Liver (tissue), 9 donors: ENCODE data around the gene PPP1R2. TPM values are rescaled to one million over a fixed set of nuclear protein-coding genes. Genes with fewer than 3 reads are reported as not detected.

Experiments used
- DNase-seq: peaks from one replicate; pipeline ENCODE4 v3.0.0-alpha.2; 2017; ENCODE audit warnings: low spot score
- H3K27ac ChIP-seq, 2 donors: one replicate each; pipeline ENCODE4 v1.7.0; 2013; ENCODE audit warnings: inconsistent platforms in 2 of 2, low read length in 2 of 2, control low read depth in 1 of 2, low read depth in 1 of 2, mild to moderate bottlenecking in 1 of 2
- H3K27me3 ChIP-seq, 4 donors: one replicate each; pipeline versions ENCODE4 v1.6.1 to v1.7.0; 2013; ENCODE audit warnings: low read length in 3 of 4, inconsistent platforms in 1 of 4, mild to moderate bottlenecking in 1 of 4, moderate library complexity in 1 of 4; ENCODE audit not compliant: control insufficient read depth in 4 of 4, insufficient read depth in 4 of 4
- H3K36me3 ChIP-seq, 4 donors: one replicate each; pipeline versions ENCODE4 v1.6.1 to v1.7.0; 2013; ENCODE audit warnings: low read length in 3 of 4, mild to moderate bottlenecking in 3 of 4, low read depth in 1 of 4, moderate library complexity in 1 of 4; ENCODE audit not compliant: control insufficient read depth in 4 of 4, insufficient read depth in 3 of 4
- H3K4me1 ChIP-seq, 4 donors: one replicate each; pipeline versions ENCODE4 v1.6.1 to v1.7.0; 2013; ENCODE audit warnings: low read length in 3 of 4, mild to moderate bottlenecking in 3 of 4, moderate library complexity in 1 of 4; ENCODE audit not compliant: control insufficient read depth in 4 of 4, insufficient read depth in 4 of 4
- H3K4me3 ChIP-seq, 3 donors: one replicate each; pipeline versions ENCODE4 v1.6.1 to v1.7.0; 2013; ENCODE audit warnings: low read length in 3 of 3, control low read depth in 1 of 3, low read depth in 1 of 3, mild to moderate bottlenecking in 1 of 3
- H3K9ac ChIP-seq, 2 donors: one replicate each; pipeline ENCODE4 v1.7.0; 2013; ENCODE audit warnings: low read length in 2 of 2, mild to moderate bottlenecking in 2 of 2, moderate library complexity in 2 of 2, control low read depth in 1 of 2, low read depth in 1 of 2
- H3K9me3 ChIP-seq, 4 donors: one replicate each; pipeline versions ENCODE4 v1.6.1 to v1.7.0; 2013; ENCODE audit warnings: low read length in 3 of 4; ENCODE audit not compliant: control insufficient read depth in 4 of 4
- EGR1 ChIP-seq, 2 donors: IDR thresholded peaks; 2 replicates each; pipeline ENCODE4 v1.6.1; 2016 to 2018; ENCODE audit warnings: antibody characterized with exemption in 2 of 2, low read depth in 2 of 2
- FOXA1 ChIP-seq: IDR thresholded peaks from 2 replicates; pipeline ENCODE4 v1.6.1; 2016; ENCODE audit warnings: antibody characterized with exemption
- FOXA2 ChIP-seq: IDR thresholded peaks from 2 replicates; pipeline ENCODE4 v1.6.1; 2016; ENCODE audit warnings: antibody characterized with exemption
- HNF4A ChIP-seq, 2 donors: conservative IDR thresholded peaks; 2 replicates each; pipeline ENCODE4 v1.6.1; 2016; ENCODE audit warnings: antibody characterized with exemption in 2 of 2, mild to moderate bottlenecking in 2 of 2
- JUND ChIP-seq, 2 donors: IDR thresholded peaks; 2 replicates each; pipeline ENCODE4 v1.6.1; 2016; ENCODE audit warnings: antibody characterized with exemption in 2 of 2
- NR2F2 ChIP-seq: IDR thresholded peaks from 2 replicates; pipeline ENCODE4 v1.6.1; 2016; ENCODE audit warnings: antibody characterized with exemption
- RAD21 ChIP-seq, 2 donors: IDR thresholded peaks; 2 replicates each; pipeline ENCODE4 v1.6.1; 2016; ENCODE audit warnings: antibody characterized with exemption in 2 of 2, mild to moderate bottlenecking in 2 of 2
- RXRA ChIP-seq, 2 donors: IDR thresholded peaks; 2 replicates each; pipeline ENCODE4 v1.6.1; 2017 to 2018; ENCODE audit warnings: antibody characterized with exemption in 2 of 2, mild to moderate bottlenecking in 1 of 2
- SP1 ChIP-seq: IDR thresholded peaks from 2 replicates; pipeline ENCODE4 v1.6.1; 2018; ENCODE audit warnings: antibody characterized with exemption, mild to moderate bottlenecking
- TAF1 ChIP-seq: conservative IDR thresholded peaks from 2 replicates; pipeline ENCODE4 v1.6.1; 2016; ENCODE audit warnings: antibody characterized with exemption, mild to moderate bottlenecking
- YY1 ChIP-seq: IDR thresholded peaks from 2 replicates; pipeline ENCODE4 v1.6.1; 2016; ENCODE audit warnings: antibody characterized with exemption, mild to moderate bottlenecking
- WGBS: extraction: QIAGEN DNeasy Blood & Tissue Kit; methylation state at CpG from one replicate; pipeline ENCODE4 v1.1.7; 2013; 5-methylcytosine and 5-hydroxymethylcytosine counted together
- polyA plus RNA-seq, 2 donors: library from polyadenylated mRNA; stranded (reverse) in 1 of 2; unstranded in 1 of 2; fragments of 200-250 nt in 1 of 2; fragments of >200 nt in 1 of 2; fragmentation: Nextera tagmentation in 1 of 2; extraction: Ambion mirVana in 1 of 2; gene quantifications; one replicate each; pipeline versions ENCODE4 v1.2.1 to v1.2.3, GENCODE V29; 2013 to 2015
- total RNA-seq, 2 donors: library from RNA; depleted of rRNA; stranded (reverse); fragments of >200 nt; gene quantifications; one replicate each; pipeline ENCODE4 v1.2.3, GENCODE V29; 2014
- TF ChIP-seq, protein P1 (sequence below): IDR thresholded peaks from 2 replicates; pipeline ENCODE4 v1.6.1; 2016; ENCODE audit warnings: antibody characterized with exemption, mild to moderate bottlenecking
- TF ChIP-seq, protein P2 (sequence below): fragments of 150-350 bp; IDR thresholded peaks from 2 replicates; pipeline ENCODE4 v1.5.1; 2017; ENCODE audit warnings: improper control_type of control experiment, low read depth, low read length; ENCODE audit not compliant: missing input control
- TF ChIP-seq, protein P3 (sequence below): IDR thresholded peaks from 2 replicates; pipeline ENCODE4 v1.6.1; 2016; ENCODE audit warnings: antibody characterized with exemption
- TF ChIP-seq, protein P4 (sequence below): IDR thresholded peaks from 2 replicates; pipeline ENCODE4 v1.6.1; 2016; ENCODE audit warnings: antibody characterized with exemption
- donor health status: healthy.
- donor health status: healthy.
- donor health status: healthy.
- donor health status: healthy.
- donor health status: healthy.

PPP1R2 gene
- total RNA-seq (10 to 100 TPM; 13.6 to 21.4 TPM), polyA plus RNA-seq (10 to 100 TPM in 1 of 2 donors, 1 to 10 TPM in 1; 9.3 to 18.5 TPM)

DNA sequence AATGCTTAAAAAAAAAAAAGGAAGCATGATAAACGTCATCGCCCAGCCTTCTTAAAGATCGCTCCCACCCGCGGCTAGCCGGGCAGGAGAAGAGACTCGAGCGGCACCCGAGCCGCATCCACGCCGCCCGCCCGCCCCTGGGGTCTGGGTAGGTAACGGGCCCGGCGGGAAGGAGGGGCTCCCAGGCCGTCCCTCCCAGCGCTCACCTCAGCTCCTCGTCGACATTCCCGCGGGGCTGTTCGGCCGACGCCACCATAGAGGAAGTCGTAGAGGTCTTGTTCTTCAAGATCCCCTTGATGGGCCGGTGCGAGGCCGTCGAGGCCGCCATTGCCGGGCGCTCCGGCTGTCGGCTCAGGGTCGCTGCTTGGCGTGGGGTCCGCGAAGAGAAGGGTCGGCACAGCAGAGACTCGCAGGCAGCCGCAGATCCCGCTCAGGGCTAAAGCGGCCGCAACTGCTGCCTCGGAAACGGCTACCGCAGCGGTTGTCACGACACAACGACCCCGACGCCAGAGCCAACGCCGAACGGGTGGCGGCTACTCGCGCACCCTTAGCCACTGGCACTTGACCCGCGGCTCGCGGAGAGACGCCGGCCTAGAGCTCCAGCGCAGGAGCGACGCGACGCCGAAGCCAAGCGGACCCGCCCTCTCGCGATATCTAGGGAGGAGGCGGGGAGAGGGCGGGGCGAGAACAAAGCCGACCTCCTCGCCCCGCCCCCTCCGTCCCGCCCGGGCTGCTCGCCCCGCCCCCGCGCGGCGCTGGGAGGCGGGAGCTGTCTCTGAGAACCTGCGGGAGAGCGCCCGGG lies at the start of gene PPP1R2:
TSS of gene PPP1R2 (minus strand) at position 628 of the 802 bp plus-strand sequence. CDS start at position 328, 300 bp downstream.
- Histone ChIP-seq H3K4me1 (peaks cover 6 to 26% (median 10%) of the 10 kb centered on the region in 4 donors), H3K9ac (peak within 1 kb of the TSS; percentile 88 to 94), H3K36me3 (no peaks in the 10 kb centered on the region), H3K4me3 (peak within 1 kb of the TSS; percentile 77 to 95 (median 90)), H3K27me3 (no peaks in the 10 kb centered on the region), H3K9me3 (no peaks in the 10 kb centered on the region), H3K27ac (peak within 1 kb of the TSS; percentile 85 to 86)
- DNase-seq: peak; percentile 95
- TF ChIP-seq, protein P1, sequence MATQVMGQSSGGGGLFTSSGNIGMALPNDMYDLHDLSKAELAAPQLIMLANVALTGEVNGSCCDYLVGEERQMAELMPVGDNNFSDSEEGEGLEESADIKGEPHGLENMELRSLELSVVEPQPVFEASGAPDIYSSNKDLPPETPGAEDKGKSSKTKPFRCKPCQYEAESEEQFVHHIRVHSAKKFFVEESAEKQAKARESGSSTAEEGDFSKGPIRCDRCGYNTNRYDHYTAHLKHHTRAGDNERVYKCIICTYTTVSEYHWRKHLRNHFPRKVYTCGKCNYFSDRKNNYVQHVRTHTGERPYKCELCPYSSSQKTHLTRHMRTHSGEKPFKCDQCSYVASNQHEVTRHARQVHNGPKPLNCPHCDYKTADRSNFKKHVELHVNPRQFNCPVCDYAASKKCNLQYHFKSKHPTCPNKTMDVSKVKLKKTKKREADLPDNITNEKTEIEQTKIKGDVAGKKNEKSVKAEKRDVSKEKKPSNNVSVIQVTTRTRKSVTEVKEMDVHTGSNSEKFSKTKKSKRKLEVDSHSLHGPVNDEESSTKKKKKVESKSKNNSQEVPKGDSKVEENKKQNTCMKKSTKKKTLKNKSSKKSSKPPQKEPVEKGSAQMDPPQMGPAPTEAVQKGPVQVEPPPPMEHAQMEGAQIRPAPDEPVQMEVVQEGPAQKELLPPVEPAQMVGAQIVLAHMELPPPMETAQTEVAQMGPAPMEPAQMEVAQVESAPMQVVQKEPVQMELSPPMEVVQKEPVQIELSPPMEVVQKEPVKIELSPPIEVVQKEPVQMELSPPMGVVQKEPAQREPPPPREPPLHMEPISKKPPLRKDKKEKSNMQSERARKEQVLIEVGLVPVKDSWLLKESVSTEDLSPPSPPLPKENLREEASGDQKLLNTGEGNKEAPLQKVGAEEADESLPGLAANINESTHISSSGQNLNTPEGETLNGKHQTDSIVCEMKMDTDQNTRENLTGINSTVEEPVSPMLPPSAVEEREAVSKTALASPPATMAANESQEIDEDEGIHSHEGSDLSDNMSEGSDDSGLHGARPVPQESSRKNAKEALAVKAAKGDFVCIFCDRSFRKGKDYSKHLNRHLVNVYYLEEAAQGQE: peak; percentile 80
- TF ChIP-seq NR2F2 (no peak), YY1 (peak; percentile 82), FOXA1 (no peak), TAF1 (peak; percentile 76), SP1 (peak; percentile 41)
- TF ChIP-seq, protein P2, sequence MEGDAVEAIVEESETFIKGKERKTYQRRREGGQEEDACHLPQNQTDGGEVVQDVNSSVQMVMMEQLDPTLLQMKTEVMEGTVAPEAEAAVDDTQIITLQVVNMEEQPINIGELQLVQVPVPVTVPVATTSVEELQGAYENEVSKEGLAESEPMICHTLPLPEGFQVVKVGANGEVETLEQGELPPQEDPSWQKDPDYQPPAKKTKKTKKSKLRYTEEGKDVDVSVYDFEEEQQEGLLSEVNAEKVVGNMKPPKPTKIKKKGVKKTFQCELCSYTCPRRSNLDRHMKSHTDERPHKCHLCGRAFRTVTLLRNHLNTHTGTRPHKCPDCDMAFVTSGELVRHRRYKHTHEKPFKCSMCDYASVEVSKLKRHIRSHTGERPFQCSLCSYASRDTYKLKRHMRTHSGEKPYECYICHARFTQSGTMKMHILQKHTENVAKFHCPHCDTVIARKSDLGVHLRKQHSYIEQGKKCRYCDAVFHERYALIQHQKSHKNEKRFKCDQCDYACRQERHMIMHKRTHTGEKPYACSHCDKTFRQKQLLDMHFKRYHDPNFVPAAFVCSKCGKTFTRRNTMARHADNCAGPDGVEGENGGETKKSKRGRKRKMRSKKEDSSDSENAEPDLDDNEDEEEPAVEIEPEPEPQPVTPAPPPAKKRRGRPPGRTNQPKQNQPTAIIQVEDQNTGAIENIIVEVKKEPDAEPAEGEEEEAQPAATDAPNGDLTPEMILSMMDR: no peak
- TF ChIP-seq, protein P3, sequence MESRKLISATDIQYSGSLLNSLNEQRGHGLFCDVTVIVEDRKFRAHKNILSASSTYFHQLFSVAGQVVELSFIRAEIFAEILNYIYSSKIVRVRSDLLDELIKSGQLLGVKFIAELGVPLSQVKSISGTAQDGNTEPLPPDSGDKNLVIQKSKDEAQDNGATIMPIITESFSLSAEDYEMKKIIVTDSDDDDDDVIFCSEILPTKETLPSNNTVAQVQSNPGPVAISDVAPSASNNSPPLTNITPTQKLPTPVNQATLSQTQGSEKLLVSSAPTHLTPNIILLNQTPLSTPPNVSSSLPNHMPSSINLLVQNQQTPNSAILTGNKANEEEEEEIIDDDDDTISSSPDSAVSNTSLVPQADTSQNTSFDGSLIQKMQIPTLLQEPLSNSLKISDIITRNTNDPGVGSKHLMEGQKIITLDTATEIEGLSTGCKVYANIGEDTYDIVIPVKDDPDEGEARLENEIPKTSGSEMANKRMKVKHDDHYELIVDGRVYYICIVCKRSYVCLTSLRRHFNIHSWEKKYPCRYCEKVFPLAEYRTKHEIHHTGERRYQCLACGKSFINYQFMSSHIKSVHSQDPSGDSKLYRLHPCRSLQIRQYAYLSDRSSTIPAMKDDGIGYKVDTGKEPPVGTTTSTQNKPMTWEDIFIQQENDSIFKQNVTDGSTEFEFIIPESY: peak; percentile 98
- under 1% methylated on average over 95 of the region's 95 CpGs for WGBS

DNA sequence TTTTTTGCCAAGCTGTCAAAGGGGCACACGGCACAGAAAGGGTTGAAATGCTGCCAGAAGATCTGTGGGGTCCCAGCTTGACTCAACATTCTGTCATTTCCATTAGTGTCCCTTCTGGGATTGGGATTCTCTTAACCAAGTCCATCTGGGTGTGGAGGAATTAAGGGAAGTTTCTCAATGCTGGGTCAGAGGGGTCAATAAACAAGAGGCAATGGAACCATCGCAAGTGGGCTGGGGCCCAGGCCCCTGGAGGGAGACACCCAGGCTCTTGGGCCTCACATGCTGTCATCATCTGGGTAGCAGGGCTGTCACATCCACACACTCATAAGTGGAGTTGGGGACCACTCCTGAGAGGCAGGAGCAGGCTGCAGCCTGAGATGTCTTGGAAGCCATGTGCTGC lies 48.7 kb upstream of the PPP1R2 start:
- TF ChIP-seq NR2F2 (no peak), HNF4A (conservative IDR thresholded peaks at IDR 0.05) (no peak), FOXA1 (no peak), EGR1 (IDR thresholded peaks at IDR 0.05; ENCODE audit: low read depth in 2 of 2) (no peak), FOXA2 (no peak), RXRA (IDR thresholded peaks at IDR 0.05) (no peak), JUND (IDR thresholded peaks at IDR 0.05) (no peak), RAD21 (IDR thresholded peaks at IDR 0.05) (no peak), TAF1 (no peak), YY1 (no peak)
- TF ChIP-seq, protein P2: no peak
- TF ChIP-seq, protein P4, sequence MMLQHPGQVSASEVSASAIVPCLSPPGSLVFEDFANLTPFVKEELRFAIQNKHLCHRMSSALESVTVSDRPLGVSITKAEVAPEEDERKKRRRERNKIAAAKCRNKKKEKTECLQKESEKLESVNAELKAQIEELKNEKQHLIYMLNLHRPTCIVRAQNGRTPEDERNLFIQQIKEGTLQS: no peak
- TF ChIP-seq, protein P1: no peak
- no peak overlapping the region for H3K9ac ChIP-seq
- H3K4me1 ChIP-seq: no peaks in the 10 kb centered on the region
- no peak overlapping the region for H3K4me3 ChIP-seq
- 84% methylated on average over 2 of the region's 2 CpGs for WGBS
- H3K27me3 ChIP-seq: peaks cover 0 to 7% (median 0%) of the 10 kb centered on the region in 4 donors
- no peak for DNase-seq
- H3K36me3 ChIP-seq: no peaks in the 10 kb centered on the region
- no peak overlapping the region for H3K27ac ChIP-seq
- no peaks in the 10 kb centered on the region for H3K9me3 ChIP-seq
